ENCODE measurements around the gene TMUB1.

TMUB1 gene, protein sequence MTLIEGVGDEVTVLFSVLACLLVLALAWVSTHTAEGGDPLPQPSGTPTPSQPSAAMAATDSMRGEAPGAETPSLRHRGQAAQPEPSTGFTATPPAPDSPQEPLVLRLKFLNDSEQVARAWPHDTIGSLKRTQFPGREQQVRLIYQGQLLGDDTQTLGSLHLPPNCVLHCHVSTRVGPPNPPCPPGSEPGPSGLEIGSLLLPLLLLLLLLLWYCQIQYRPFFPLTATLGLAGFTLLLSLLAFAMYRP

DNA sequence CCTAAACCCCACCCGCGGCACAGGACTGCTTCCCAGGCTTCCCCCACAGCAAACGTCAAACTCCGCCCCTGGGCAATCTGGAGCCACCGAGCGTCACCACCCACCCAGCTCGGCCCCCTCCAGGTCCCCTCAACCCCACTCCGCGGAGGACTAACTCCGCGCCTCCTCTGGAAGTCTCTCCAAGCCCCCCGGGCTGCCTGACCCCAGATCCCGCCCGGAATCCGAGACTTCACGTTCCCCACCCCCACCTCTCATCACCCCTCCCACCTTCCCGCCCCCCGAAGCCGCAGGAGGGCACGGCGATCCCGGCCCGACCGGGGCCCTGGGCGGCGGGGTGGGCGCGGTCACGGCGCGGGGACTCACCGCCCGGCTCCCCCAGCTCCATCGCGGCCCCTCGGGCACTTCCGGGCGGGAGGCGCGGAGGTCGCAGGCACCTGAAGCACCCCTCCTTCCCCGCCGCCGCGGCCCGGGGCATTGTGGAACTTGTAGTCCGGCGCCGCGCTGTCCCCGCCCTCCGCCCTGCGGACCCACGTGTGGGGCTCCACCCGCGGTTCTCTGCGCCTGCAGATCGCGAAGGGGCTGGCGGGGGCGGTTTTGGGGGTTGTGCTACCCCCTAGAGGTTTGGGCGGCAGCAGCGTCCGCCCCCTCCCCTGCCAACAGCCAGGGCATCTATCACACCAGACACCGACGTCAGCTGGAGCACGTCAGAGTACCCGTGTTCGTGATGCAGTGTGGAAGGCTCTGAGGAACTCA is at the start of gene TMUB1:
TSS of gene TMUB1 (minus strand) at position 423 of the 753 bp plus-strand sequence. CDS start 930 bp downstream, outside the sequence.
- peak; percentile 62 to 74 for DNase-seq (ENCODE audit: low read depth in 2 of 2, low spot score in 1 of 2)

DNA sequence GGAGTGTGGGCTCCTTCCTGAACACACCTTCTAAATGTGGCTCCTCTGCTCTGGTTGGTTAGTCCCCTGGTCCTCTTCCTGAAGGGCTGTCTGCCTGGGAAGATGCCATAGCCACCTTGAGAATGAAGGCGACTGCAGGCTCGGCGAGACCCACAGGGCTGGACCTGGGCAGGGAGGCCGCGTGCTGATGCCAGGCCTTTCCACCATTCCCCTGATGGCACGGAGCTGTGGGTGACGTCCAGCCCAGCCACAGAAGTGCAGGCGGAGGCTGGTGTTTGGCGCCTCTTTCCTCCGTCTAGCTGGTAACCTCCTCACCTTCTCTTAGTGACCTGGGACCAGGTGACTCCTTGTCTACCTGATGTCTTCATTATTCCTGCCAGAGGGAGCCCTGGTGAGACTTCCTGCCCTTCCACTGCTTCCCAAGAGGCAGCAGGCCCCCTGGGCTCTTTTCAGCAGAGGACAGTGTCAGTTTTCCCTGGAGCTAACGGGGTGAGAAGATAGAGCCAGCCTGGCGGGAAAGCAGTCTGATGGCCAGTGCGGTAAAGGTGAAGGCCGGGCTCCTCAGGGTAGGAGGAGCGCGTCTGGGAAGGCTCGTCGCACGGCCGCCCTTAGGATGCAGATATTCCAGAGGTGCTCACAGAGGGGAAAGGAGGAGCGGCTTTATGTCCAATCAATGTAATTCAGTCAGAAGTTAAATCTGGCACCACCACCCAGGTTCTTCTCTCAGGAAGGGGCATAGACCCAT is 49.3 kb upstream of the TMUB1 start:
- DNase-seq (ENCODE audit: low read depth in 2 of 2, low spot score in 1 of 2): no peak

DNA sequence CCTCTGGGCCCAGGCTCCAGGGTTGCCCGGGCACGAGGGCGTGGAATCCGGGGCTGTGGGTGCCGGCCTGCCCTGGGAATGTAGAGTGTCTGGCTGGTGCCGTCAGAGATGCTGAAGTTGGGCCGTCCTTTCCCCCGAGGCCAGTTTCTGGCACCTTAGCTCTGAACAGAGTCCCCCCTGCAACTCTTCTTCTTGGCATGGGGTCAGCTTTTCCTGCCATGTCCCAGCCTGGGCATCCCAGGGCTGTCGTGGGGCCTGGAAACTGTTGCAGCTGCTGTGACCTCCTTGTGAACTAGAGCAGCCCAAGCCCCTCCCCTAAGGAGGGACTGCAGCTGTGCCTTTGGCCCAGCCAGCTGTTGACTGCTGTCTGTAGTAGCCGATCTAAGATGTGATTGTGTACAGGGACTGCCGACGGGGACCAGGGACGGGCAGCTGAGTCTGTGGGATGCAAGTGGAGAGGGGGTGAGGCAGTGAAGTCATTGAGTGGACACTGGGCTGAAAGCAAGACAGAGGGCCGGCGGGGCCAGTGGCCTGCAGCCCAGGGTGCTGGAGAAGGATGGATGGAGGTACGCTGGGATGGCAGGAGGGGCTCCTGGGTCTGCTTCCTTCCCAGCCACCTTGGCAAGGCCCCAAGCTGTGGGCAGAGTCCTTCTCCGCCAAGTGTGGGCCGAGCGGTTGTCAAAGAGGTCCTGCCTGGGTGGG is 48.5 kb upstream of the TMUB1 start:
- DNase-seq (ENCODE audit: low read depth in 2 of 2, low spot score in 1 of 2): no peak

DNA sequence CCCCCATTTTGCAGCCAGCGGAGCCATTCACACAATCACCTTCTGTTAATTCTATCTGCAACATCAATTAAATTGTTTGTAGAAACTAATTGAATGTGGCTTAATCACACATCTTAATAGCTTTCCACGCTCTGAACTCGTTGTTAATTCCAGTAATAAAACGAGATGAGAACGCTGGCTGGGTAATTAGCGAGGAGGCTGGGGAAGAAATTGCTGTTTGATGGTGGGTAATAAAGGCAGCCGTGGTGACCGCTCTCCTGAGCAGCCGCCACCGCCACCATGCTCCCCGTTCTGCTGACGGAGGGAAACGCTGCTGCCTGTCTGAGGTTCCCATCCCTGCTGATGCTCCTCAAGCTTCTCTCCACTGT is 47.9 kb upstream of the TMUB1 start:
- no peak for DNase-seq (ENCODE audit: low read depth in 2 of 2, low spot score in 1 of 2)

DNA sequence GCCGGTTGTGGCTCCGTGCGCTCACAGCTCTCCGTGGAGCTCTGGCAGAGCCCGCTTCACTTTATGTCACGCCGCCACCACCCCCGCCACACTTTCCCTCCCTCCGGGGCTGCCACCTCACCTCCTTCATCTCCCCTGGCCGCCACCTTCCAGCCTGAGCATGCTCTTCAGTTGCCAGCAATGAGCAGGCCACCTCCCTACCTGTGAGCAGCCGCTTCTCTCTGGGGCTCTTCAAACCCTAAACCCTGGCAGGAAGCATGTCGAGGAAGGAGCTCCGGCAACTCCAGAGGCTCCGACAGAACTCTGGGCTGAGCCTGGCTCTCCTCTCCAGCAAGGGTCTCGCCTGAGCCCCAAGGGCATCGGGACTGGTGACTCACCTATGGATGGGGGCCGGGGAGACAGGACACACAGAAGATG is 47.5 kb upstream of the TMUB1 start:
- DNase-seq (ENCODE audit: low read depth in 2 of 2, low spot score in 1 of 2): no peak

DNA sequence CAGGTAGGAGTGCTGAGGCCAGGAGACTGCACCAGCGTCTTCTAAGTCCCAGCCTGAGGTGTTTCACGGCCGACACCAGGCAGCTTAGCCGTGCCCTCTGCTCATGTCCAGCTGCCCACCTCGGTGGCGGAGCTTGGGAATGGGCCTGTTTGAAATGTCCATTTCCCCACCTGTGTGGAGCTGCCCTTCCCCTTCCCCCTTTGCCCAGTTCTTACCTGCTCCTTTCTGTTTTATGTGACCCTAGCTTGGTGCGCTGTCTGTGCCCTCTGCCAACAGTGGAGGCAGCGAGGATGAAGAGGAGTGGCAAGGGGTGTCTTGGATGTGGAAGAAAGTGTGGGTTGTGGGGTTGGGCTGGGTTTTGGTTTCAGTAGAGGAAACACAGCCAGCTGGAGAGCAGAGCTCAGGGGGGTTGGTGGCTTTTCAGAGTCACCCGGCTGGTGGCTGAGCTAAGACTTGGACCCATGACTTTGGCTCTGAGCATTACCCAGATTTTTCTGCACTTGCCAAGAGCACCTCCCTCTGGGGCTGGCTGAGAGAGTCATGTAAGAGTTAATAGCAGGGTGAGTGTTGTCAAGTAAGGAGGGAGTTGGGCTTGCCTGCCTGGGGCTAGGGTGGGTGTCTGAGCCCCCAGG is 46.8 kb upstream of the TMUB1 start:
- no peak for DNase-seq (ENCODE audit: low read depth in 2 of 2, low spot score in 1 of 2)

DNA sequence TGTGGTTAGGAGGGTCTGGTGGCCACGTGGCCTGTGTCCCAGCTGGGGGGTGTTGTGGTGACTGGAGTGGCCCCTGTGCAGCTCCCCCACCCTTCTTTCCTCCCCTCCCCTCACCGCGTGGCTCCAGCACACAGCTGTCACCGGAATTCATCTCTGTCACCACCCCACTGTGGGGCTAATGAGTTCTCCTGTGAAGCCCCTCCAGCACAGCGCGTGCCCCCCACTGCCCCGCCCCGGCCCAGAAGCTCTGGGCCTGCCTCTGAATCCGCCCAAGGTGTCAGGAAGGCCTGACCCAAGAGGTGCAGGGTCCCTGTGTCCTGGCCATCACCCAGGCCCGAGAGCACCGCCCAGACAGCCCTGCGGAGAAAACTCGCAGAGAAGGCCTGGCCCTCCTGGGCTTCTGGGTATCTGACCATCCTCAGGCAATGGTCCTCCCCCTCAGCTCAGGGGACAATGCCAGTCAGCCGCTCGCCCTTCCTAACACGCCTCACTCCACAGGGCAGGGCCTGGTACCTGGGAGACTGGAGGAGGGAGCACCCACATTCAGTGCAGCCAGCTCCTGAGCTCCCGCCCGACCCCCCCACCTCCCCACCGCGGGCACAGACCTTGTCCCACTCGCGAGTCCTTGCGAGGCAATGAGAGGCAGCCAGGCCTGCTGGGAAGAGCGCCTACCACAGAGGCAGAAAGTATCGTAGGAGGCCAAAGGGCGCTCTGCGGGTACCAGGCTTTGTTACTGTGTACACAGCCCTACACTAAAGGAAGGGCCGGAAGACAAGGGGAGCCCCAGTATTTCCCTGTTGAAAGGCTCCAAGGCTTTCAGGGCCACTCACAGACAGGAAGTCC is 46.0 kb upstream of the TMUB1 start:
- no peak for DNase-seq (ENCODE audit: low read depth in 2 of 2, low spot score in 1 of 2)

DNA sequence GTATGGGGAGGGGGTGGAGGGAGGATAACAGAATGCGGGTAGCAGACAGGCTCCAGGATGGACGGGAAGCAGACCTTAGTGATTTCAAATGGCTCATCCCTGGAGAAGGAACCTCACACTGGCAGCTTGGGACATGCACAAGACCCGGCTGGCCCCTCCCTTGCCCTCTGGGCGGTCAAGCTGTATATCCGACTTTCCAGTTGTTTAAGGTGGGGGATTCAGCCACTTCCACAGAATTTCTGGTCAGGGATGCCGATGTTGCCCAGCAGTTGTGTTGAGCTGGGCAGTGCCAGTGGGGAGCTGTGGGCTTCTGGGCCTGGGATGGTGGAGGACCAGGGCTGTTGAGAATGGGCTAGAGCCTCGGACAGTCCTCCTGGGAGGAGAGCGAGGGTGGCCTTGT is 45.4 kb upstream of the TMUB1 start:
- no peak for DNase-seq (ENCODE audit: low read depth in 2 of 2, low spot score in 1 of 2)

DNA sequence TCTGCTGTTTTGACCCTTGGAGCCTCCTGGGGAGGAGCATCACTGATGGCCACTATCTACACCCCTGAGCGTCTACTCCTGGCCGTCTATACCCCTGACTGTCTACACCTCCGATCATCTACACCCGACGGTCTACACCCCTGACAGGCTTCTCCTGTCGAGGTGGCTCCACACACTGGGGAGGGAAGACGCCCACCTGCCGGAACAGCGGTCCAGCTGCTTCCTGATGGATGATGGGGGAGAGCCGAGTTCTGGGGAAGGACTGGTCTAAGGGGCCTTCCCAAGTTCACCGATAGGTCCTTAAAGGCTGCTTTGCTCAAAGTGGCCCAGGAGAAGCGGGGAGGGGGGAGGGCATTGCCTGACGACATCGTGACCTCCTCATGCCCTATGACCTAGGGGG is 44.9 kb upstream of the TMUB1 start:
- DNase-seq (ENCODE audit: low read depth in 2 of 2, low spot score in 1 of 2): no peak

DNA sequence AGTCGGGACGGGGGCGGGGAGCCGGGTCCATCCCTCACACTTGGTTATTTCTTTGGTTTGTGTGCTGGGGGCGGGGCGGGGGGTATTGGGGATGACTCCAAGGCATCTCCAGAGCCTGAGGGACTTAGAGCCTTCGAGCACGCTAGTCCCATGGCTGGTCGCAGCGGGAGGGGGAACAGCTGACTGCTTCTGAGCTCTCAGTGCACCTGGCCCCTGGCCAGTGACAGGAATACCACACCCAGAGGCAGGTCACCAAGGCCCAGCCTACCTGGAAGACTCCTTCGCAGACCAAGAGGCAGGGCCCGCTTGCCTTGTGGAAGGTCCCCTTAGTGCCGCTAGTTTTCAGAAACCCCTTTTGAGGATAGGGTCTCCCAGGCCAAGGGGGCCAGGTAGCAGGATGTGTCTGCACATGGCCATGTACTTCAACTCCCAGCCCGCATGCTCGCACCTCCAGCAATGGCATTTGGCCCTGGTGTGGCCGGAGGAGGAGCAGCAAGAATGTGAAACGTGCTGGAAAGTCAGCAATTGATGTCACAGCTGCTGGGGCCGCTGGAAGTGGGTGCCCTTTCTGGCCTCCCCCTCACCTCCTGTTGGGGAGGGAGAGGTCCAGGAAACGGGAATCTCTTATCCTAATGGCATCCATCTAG is 43.3 kb upstream of the TMUB1 start:
- no peak for DNase-seq (ENCODE audit: low read depth in 2 of 2, low spot score in 1 of 2)

DNA sequence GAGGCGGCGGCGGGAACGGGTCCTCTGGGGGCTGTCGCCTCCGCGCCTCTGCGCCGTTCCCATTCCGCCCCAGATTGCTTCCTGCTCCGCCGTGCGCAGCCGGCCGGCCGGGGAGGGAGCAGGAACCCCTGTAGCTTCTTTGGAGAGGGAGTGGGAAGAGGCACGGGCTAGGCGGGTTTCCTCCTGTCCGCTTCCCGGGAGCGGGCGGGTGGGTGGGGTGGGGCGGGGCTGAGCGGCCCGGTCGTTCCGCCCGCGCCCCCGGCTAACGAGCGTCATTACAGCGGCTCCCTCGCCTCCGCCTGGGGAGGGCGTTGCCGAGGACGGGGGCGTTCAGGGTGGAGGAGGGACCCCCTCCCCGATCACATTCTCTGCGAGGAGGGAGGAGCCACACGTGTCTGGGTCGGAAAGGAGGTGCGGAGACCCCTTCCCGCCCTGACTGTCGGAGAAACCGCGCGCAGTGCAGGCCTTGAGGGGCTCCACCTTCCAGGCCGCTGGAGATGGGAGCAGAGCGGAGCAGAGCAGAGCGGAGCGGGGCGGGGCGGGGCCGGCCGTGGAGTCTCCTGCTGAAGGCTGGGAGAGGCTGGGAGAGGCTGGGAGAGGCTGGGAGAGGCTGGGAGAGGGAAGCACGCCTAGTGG is 42.7 kb upstream of the TMUB1 start:
- DNase-seq (ENCODE audit: low read depth in 2 of 2, low spot score in 1 of 2): no peak

DNA sequence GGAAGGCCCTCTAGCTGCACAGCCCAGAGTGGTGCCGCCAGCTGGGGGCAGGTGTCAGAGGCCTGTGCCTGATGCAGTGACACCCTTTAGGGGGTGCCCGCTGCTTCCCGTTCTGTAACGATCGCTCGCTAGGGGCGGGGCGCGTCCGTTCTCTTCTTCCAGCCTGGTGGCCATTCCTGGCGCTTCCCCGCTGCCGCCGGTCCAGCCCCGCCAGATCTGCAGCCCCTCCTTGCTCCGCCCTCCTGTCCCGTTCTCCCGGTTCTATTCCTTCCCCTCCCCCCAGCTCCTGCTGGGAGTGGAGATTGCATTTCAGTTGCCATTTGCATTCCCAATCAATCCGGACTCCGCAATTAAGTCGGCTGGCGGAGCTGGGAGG is 42.2 kb upstream of the TMUB1 start:
- no peak for DNase-seq (ENCODE audit: low read depth in 2 of 2, low spot score in 1 of 2)

DNA sequence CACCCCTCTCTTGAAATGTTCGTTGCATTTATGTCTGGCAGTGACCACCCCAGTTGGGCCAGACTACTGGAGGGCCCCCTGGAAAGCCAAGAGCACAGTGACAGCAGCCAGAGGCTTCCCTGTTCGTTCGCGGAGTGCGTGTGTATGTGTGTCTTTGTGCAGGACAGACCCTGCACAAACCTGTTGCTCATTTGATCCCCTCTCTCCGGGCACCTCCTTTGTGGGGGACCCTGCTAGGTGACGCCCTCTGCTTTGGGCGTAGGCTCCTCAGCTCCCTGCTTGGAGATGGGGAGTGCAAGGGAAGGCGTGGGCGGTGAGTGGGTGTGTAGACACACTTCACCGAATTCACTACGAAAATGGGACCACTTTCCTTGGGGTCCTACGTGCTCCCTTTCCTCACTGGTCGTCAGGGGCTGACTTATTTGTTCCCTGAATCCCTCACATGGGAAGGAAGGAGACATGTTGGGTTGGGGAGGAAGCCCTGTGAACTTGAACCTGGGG is 41.7 kb upstream of the TMUB1 start:
- DNase-seq (ENCODE audit: low read depth in 2 of 2, low spot score in 1 of 2): no peak

DNA sequence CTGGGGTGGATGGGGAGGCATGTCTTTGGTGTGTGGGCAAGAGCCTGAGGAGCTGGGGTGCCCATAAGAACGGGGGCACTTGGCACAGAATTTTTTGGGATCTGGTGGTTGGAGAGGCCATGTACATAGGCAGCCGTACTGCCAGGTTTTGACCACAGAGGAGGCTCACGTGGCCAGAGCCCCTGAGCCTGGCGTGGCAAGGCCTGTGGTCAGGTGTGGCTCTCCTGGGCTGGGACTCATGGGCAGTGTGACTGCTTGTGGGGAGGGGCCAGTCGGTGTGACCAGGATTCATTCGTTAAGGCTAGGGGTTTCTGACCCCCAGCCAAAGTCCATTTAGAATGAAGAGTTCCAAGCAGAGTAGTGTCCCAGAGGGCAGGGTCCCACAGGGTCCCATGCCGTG is 41.2 kb upstream of the TMUB1 start:
- no peak for DNase-seq (ENCODE audit: low read depth in 2 of 2, low spot score in 1 of 2)

DNA sequence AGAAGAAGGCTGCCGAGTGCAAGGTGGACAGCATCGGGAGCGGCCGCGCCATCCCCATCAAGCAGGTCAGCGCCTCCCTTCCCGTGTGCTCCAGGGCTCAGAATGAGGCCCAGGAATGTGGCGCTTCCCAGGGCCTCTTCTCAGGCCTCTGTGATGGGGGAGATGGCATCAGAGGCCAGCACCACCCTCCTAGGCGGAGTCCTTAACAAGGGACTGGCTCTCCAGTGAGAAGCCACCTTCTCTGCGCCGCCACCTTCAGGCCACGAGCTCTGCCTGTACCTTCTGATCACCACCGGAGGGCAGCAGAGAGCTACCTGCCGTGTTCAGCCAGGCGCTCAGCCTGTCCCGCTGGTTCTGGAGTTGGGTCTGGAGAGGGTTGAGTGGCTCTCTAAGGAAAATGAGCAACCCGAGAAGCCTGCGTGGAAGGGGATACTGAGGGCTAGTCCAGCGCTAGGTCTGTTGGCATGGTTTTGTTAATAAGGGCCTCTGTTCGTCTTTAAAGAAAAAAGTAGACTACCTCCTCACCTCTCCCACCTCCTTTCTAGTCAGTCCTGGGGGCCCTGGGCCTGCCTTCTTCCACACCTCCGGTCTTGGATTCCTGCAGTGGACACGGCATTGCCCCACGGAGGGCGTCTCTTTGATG is 40.6 kb upstream of the TMUB1 start:
- DNase-seq (ENCODE audit: low read depth in 2 of 2, low spot score in 1 of 2): peak; percentile 66 to 69

DNA sequence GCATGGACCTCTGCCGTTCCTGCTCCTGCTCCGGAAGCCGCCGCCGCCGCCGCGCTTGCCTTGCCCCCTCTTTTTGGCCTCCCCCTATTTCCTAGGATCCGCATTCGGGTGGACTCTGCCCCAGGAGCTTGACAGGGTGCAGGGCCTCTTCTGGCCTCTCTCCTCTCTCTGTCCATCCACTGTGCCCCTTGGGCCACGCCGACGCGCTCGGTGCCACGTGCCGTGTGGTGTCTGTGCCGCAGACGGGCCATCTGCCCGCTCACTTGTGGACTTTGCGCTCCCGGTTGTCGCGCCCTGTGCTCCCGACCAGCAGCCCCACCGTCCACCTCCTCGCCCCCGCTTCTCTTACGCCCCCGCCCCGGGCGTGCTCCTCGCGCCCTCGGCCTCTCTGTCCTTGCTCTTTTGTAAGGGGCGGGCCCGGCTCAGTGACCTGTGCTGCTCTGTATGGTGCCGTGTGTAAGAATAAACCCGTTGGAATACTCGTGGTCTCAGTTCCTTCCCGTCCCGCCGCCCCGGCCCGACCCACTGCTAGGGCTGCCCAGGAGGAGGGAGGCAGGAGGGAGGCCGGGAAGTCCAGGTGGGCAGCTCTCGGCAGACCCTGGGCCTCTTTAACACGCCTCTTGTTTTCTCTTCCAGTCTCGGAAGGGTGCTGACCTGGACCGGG is 40.0 kb upstream of the TMUB1 start:
- DNase-seq (ENCODE audit: low read depth in 2 of 2, low spot score in 1 of 2): no peak

DNA sequence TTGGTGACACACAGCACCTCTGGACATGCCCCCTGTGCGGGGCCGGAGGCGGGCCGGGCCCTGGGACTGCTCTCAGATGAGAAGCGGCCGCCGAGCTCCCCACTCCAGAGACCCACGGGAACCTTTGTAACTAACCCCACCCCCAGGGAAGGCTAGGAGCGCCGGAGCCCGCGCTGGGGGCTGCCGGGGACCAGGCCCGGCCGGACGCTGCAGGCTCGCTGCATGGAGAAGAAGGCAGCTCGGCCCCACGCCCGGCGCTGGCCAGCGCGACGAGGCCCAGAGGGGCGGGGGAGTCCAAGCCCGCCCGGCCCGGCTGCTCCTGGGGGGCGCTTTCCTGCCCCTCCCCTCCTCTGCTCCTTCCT is 39.5 kb upstream of the TMUB1 start:
- DNase-seq (ENCODE audit: low read depth in 2 of 2, low spot score in 1 of 2): no peak

DNA sequence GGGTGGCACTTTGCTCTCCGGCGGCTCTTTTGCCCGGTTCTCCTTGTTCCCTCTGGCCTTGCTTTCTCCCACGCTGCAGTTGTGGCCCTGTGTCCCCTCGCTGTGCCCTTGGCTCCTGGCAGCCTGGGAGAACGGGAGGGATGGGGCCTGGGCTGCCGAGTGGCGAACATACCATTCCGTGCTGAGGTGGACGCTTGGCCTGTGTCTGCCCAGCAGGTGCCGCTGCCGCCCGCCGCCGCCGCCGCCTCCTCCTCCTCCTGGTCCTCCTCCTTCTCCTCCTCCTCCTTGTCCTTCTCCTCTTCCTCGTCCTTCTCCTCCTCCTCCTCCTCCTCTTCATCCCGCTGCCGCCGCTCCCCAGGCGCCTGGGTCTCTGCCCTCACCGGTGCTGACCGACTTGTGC is 39.0 kb upstream of the TMUB1 start:
- no peak for DNase-seq (ENCODE audit: low read depth in 2 of 2, low spot score in 1 of 2)
